ENCODE results near the gene PPP1R18.
"Not testable (repeated sequence)": the region's sequence is repeated elsewhere in the genome, so short reads cannot be mapped to it uniquely, and the experiment has no call there.

Gene PPP1R18

DNA sequence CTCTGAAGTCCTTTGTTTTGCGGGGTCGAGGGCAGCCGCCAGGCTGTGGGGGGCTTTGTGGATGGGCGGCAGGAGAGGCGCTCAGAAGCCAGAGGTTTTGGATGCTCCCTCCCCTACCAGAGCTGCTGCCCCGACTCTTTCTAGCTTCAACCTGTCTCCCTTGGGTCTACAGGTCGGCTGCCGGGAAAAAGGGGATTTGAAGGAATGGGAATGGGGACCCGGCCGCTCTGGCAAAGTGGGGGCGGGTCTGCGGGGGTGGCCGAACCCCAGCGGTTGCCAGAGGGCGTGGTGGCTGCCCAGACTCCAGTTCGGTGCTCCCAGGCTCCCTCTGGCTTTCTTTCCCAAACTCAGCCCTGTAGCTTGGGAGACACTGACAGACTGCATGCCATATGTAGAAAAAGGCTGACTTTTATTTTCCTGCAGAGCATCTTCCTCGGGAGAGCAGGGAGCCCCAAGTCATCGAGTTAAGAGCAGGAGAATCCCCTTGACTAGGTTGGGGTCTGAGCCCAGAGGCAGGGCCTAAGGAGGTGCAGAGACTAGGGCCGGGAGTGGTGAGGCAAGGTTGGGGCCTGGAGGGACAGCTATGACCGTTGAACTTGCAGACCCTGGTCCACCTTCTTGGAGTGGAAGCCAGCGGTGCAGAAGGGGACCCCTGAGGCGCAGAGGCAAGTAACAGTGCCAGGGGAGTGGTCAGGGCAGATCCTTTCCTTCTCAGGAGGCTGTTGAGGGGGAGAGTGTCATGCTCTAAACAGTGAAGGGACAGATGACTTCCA lies 1.4 kb upstream of the PPP1R18 start:
- no peak for FAIRE-seq

DNA sequence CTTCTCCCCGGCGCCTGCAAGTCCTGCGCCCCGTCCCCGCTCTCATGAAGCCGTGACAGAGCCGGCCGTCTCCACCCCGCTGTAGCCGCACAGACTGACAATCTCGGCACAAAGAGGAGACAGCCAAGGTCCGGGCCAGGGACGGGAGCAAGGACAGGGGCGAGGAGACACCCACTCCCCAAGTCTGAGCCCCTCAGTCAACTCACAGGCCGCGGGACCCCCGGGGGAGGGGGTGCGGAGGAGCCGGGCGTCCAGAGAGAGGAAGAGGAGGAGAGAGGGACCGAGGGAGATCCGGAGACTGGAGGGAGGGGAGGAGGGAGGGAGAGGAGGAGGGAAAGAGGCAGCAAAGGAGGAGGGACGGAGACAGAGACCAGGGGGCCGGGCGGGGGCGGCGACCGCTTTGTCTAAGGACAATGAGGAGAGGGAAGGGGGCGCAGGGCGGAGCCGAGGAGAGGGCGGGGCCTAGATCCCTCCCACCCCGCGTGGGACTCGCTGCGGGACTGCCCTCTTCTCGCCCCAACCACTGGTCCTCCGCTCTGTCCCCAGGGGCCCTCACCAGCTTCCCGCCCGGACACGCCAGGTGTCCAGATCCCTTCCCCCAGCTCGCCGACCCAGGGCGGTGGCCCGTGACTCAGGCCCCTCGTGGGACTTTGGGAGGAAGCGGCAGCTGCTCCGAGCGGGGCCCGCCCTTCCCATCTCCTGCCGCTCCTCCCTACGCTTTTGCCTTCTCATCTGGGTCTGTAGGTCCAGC lies 638 bp upstream of the PPP1R18 start:
- no peak for FAIRE-seq

DNA sequence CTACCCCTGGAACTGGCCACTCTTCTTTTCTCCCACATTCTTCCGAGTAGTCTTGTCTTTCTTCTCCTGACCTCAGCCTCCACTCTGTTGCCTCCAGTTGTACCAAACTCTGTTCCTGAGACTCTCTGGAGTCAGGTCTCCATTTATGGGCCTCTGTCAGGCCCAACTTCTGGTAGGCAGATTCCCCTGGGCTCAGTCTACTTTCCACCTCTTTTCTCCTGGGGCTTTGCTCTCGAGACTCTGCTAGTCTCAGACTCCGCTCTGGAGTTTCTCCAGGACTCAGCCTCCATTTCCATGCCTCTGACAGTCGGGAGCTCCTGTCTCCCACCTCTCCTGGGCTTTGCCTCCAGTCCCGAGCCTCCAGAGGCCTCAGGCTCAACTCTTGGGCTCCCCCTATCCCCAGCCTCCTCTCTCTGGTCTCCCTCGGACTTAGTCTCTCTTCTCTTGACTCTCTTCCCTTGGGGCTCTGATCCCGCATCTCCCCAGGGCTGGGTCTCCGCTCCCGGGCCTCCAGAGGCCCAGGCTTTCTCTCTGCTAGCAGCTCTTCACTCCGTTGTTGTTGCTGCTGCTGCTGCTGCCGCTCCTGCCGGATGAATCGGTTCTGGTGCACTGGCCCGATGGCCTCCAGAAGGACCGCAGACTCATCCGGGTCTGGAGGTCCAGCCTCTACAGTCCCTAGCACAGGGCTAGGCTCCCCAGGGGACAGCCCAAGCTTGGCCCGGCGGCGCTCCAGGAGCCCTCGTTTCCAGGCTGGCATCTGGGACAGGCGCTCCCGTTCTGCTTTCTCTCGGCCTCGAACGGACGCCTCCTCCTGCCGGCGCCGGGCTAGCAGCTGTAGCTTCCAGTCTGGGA lies 1.1 kb downstream of the PPP1R18 start:
- FAIRE-seq: no peak

DNA sequence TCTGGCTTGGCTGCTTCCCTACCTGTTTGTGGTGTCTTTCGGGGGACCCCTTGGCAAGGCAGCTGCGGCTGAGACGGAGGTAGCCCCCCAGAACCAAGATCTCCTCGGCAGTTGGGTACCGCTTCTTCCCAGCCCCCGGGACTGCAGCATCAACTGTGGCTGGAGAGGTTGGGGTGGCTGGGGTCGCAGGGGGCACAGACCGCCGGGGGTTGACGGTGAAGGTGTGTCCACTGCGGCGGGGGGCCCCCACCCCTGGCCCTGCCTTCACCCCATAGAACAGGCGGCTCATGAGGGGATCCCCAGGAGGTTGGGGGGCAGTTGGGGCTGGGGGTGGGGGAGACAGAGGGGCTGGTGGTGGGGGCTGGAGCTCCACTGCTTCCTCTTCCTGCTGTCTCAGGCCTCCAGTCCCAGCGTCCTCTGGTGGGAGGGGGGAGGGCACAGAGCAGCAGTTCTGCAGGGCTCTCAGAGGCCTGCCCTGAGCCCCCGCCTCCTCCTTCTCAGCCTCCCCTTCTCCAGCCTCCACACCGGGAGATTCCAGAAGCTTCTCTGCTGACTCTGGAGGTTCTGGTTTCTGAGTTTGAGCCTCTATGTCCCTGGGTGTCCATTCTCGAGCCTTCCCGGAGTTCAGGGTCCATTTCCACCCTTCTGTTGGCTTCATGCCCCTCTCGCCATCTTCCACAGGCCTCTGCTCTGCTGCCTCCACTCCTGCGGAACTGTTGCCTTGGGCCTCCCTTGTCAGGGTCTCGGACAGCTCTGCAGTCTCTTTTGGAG lies 1.9 kb downstream of the PPP1R18 start:
- no peak for FAIRE-seq

DNA sequence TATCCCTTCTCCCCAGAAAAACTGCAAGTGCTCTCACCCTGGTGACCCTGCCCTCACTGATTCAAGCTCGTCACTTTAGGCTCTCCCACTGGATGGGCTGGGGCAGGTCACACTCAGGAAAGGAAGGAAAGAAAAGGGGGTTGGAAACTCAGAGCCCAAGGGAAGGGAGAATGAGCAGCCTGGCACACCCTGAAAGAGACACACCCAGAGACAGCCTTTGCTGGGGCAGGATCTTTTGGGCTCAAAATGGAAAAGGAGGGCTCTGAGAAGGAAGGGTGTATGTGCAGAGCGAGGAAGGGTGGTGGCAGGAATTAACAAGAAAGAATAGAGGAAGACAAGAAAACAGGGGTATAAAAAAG lies 2.5 kb downstream of the PPP1R18 start:
- no peak for FAIRE-seq

DNA sequence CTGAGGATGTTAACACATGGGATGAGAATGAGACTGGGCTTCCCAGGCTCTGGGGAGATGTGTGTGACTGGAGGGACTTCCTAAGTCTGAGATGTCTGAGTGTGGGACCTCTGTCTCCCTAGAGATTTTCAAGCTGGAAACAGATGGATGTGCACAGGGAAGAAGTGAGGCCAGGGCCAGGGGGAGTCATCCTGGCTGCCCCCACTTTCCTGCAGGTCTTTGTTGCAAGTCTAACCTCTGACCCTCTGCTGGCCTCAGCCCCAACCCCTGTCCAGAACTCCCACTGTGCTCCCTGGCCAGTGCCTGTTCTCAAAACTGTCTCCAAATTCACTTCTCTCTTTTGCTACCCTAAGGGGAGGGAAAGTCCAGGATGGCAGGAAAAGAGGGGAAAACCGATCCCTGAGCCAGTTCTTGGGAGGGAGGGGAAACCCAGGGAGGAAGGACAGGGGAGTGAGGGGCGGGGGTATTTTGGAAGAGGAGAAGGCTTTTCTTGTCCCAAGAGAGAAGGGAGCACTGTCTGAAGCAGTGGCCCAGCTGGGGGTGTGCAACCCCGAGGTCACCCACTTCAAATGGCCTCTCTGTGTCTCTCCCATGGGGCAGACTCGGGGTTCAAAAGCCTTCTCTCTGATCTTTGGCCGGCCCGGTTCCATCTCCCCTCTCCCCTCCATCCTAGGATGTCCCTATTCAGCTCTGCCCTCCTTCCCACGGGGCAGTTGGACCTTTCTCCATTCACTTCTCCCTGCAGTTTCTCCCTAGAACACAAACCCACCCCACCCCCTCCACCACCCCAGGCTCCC lies 3.1 kb downstream of the PPP1R18 start:
- no peak for FAIRE-seq

DNA sequence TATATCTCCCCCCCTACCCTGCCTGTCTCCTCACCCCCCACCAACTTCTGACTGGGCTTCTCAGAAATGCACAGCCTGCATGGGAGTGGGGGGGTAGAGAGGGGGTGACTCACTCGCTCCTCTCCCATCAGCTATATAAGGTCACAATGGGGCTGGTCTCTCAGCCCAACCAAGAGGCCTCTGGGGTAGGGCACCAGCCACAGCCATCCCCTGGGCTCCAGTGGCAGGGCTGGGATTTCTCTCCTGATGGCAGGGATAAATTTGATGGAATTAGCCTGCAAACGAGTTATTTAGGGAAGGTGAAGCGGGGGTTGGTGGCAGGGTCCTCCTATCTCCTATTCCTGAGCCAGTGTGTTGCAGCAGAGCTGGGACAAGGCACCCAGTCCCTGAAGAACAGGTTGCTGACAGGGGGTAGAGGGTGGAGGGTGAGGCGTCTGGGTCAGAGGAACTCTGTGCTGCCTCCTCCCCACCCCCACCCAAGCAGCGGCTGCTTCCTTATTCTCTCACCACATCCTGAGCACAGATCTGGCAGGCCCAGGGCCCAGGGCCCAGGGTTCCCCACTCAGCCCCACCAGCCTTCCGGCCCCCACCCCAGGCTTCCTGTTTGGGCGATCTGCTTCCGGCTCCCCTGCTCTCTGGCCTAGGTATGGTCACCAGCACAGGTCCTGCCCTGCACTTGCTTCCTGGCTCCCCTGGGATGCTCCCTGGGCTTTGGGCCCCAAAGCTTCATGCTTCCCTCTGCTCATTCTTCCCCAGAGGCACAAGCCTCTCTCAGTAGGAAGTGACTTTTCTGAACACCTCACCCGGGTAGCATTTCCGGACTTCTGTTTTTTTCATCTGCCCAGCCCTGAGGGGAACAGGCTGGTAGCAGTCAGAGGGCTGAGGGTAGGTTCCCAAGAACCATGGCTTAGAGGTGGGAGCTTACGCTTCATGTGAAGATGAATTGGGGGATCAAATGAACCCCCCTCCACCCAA lies 4.0 kb downstream of the PPP1R18 start:
- FAIRE-seq: no peak

DNA sequence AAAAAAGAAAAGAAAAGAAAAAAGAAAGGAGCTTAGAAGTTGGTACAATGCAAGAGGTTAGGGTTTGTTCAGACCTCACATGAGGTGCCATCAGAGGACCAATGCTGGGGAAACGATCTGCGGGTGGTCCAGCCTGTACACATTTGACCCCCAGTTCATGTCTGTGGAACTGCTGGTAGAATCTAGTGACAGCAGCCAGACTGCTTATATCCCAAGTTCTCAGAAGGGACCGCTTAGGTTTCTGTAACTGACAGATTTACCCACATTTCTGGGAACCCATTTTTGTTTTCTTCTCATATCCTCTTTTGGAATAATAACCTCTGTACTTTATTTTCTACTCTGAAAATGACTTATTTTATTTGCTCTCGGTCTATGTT lies 4.7 kb downstream of the PPP1R18 start:
- no peak for FAIRE-seq

DNA sequence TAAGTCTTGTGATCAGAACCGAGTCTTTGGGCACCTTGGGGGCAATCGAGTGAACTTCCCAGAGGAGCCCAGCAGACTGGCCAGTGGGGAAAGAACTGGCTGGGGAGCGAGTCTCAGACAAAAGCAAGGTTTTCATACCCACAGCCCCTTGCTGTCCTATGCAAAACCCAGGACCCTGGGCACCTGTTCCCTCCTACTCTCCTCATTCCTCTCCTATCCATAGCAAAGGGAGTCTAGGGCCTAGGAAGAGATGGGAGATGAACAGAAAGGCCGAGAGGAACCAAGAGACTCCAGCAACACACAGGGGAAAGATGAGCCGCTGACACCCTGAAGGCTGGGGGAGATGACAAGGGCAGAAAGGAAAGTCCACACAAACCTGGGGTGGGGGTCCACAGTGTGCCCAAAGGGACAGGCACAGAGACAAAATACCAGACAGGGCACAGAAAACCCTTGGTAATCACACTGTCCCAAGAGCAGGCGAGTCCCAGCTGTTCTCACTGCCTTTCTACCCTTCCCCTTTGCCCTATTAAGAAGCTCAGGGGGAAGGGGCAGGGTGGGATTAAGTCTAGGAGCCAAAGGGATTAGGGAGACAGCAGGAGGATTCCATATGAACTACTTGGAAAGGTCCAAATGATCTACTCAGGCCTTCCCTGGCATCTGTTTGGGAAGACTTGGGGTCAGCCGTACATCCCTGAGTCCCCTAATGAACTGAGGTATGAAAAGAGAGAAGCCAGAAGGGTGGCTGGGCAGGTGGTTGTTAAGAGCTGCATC lies 6.5 kb downstream of the PPP1R18 start:
- FAIRE-seq: no peak

DNA sequence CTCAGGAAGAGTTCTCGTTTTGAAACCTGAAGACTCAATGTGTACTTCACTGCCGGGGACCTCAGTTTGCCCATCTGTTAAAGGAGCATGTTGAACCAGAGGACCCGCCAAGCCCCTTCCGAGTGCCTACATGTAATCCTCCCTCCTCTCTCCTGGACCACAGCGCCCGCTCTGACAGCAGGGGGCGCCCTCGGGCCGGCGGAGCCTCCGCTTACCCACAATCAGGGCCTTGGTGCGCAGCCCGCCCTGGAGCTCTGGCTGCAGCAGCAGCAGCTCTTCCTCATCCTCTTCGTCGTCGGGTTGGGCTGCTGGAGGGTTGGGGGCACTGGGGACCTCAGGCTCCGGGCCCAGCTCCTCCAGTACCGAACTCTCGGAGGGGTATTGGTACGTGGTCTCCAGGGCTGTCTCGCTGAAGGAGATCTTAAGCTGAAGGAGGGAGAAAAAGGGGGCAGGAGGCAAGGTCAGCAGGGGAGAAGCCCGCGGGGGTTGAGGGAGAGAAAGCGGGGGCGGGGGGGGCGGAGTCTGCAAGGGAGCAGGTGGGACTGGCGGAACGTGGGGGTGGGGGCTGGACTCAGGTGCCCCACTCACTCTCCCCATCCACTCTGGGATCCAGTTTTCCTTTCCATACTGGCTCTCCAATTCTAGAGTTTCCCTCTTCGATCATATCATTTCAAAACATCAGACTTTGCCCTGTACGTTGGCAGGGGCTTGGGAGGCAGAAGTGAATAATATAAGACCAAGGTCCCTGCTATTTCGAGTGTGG lies 7.3 kb downstream of the PPP1R18 start:
- FAIRE-seq: no peak

DNA sequence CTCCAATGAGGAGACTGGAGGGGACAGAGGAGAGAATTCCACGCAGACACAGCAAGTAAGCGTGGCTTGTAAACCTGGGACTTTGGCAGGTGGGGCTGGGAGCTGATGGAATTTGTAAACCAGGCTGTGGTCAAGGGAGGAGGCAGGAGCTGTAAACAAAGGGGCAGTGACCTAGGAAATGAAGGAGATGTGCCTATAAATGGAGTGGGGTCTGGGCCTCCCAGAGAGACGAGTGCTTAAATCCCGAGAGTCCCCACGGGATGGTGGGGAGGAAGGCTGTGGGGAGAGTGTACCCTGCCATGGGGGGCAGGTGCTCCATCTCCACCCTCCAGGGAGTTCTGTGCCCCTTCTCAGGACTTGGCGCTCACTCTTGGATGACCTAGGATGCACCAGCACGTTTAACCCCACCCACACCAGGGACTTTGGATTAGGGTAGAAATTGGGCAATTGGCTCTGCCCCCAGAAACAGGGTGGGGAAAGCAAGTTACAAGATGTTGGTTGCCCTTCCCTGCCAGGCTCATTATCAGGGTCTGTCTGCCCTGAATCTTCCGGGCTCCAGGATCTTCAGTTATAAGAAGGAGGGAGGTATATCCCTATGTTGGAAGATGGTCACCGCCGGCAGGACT lies 9.7 kb downstream of the PPP1R18 start:
- FAIRE-seq: no peak

DNA sequence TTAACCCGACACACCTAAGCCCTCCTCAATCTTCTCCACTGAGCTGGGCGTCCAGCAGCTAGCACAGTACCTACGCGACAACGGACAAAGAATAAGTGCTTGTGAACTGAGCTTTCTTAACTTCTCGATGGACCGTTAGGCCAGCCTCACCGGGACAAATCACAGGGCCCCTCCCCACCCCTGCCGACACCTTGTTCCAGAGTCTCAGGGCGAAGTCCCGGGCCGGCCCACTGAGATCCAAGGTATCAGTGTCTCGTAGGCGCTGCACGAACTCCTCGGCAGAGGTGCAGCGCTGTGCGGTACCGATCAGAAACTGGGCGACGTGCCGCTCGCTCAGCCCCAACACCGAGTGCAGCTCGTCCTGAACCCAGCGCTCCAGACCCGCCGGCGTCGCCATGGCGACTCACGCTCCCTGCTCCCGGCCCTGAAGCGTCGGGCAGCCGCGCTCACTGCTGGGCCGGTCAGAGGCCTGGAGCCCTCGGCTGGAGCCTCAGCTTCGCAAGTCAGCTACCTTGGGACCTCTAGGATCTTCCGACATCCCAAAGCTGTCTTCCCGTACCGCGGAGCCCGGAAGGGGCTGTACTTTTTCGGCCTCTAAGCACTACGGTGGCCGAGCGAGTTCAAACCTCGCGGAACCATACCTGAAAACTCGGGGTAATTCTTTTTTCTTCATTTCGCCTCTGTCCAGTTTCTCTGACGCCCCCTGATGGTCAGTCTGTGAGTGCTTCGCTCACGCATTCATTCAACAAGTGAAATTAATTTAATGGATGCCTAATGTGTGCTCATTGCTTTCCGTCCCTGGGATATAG lies 13.8 kb downstream of the PPP1R18 start, which contains the start of gene DHX16:
Gene DHX16, minus strand, starts transcription at position 562 of the 809 bp plus-strand sequence. Its CDS starts 165 bp downstream, at position 397.
- peak; percentile 94 for FAIRE-seq

DNA sequence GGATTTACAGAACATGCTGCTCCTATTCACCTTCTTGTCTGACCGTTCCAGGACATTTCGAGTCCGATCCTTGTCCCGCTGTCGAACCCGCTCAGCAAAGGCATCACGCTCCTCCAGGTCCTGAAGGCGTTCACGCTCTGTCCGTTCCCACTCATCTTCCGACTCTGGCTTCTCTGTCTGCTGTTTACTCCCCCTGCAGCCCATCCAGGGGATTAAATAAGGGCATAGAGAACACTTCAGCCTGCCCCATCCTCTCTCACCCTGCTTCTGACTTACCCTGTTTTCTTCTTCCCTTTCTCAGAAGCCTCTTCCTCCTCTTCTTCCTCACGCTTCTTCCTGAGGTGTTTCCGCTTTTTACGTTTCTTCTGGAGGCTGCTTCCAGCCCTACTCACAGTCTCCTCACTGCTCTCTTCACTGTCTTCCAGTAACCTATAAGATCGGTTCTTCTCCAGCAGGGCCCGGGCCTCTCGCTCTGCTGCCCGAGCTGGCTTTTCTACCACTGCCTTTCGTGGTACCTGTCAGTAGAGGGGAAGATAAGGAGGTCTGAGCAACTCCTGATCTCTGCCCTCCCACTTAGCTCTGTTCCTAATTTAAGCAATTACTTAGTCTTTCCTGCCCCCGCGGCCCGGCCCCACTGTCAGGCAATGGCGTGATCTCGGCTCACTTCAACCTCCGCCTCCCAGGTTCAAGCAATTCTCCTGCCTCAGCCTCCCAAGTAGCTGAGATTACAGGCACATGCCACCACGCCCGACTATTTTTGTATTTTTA lies 15.5 kb downstream of the PPP1R18 start:
- FAIRE-seq: no peak

DNA sequence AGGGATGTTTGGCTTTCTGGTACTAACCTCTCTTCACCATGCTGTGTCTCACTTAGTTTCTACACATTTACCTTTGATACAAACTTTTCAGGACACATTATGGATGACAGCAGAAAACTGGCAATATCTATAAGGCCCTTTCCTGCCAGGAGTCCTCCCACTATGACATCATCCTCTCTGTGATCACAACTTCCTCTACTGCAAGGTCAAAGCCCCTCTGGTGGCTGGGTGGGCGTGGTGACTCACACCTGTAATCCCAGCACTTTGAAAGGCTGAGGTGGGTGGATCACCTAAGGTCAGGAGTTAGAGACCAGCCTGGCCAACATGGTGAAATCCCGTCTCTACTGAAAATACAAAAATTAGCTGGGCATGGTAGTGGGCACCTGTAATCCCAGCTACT lies 20.1 kb downstream of the PPP1R18 start:
- not testable (repeated sequence) for FAIRE-seq

DNA sequence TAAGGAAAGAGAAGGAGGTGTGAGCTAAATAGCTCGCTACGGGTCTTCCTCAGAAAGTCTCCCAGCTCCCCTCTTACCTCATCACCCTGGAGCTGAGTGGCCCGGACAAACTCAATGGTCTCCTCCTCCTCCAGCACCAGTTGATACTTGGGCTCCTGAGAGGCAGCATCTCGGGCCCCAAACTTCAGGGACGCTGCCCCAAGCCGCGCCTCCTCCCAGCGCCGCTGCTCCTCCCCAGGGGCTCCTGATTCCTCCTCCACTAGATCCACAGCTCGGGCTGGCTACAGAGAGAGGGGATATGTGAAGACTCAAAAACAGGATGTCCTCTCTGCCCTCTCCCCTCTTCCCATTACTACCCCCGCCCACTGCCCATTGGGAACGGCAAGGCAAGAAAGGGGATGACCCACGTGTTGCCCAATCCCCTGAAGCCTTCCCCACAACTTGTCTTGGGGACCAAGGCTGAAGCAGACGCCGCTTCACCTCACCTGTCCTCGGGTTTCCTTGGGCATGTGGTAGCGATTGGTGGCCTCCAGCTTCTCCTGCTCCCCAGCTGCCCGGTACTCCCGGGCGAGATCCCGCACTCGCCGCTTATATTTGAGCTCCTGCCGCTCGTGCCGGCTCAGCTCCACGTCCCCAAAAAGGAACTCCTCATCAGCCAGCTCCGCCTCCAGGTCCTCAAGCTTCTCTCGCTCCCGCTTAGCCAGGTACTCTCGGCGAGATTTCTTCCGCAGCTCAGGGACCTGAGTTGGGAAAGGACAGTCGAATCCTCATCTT lies 21.3 kb downstream of the PPP1R18 start:
- no peak for FAIRE-seq

DNA sequence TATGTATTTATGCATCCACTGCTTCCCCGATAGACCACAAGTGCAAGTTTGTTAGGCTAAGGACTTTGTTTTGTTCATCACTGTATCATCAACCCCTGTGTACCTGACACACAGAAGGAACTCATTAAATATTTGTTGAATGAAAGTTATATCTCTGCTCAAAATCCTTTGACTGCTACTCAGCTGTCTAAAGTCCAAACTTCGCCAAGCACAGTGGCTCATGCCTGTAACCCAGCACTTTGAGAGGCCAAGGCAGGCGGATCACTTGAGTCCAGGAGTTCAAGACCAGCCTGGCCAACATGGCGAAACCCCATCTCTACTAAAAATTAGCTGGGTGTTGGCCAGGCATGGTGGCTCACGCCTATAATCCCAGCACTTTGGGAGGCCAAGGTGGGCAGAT lies 28.5 kb downstream of the PPP1R18 start:
- not testable (repeated sequence) for FAIRE-seq
